Nucleus accumbens (tissue), 56 donors: ENCODE results near the gene AEBP2.
"Not testable (repeated sequence)": the region's sequence is repeated elsewhere in the genome, so short reads cannot be mapped to it uniquely, and the experiment has no call there.

ENCODE experiments used
- DNase-seq, 56 donors: peaks; one replicate each; lab custom pipeline; 2025; lab: John Stamatoyannopoulos, UW

The AEBP2 gene

GRCh38 chr12:19439059-19440018 lies at the start of gene AEBP2:
AEBP2 (plus strand) TSS chr12:19439492; CDS start chr12:19439700, 208 bp downstream.
- peak; percentile 26 to 97 (median 92) for DNase-seq

- no peak for DNase-seq
Measured at GRCh38 chr12:19390051-19390598, 49.2 kb upstream of the AEBP2 start.

GRCh38 chr12:19392644-19393043 lies 46.6 kb upstream of the AEBP2 start:
- DNase-seq: not testable (repeated sequence)

GRCh38 chr12:19394385-19394784 lies 44.9 kb upstream of the AEBP2 start:
- DNase-seq: no peak

- no peak for DNase-seq
Measured at GRCh38 chr12:19397534-19397933, 41.8 kb upstream of the AEBP2 start.

- no peak for DNase-seq
Measured at GRCh38 chr12:19398376-19399363, 40.6 kb upstream of the AEBP2 start.

- not testable (repeated sequence) for DNase-seq
Measured at GRCh38 chr12:19400649-19401285, 38.5 kb upstream of the AEBP2 start.

GRCh38 chr12:19402211-19402610 lies 37.1 kb upstream of the AEBP2 start:
- DNase-seq: no peak

GRCh38 chr12:19402743-19403431 lies 36.4 kb upstream of the AEBP2 start:
- peak in 32 of 56 donors; percentile 1 to 58 (median 14) for DNase-seq

- DNase-seq: peak in 1 of 56 donors; percentile 0
Measured at GRCh38 chr12:19404242-19404880, 34.9 kb upstream of the AEBP2 start.

GRCh38 chr12:19409376-19409775 lies 29.9 kb upstream of the AEBP2 start:
- DNase-seq: no peak

GRCh38 chr12:19410211-19410610 lies 29.1 kb upstream of the AEBP2 start:
- DNase-seq: no peak

- no peak for DNase-seq
Measured at GRCh38 chr12:19410629-19411185, 28.6 kb upstream of the AEBP2 start.

GRCh38 chr12:19411234-19412204 lies 27.8 kb upstream of the AEBP2 start:
- no peak for DNase-seq

GRCh38 chr12:19412844-19413243 lies 26.4 kb upstream of the AEBP2 start:
- no peak for DNase-seq

- DNase-seq: not testable (repeated sequence)
Measured at GRCh38 chr12:19413582-19413981, 25.7 kb upstream of the AEBP2 start.

- DNase-seq: no peak
Measured at GRCh38 chr12:19415563-19415962, 23.7 kb upstream of the AEBP2 start.
